HG03103 (cell line): ENCODE data around the gene SCG3.

Source experiments
- ATAC-seq: cut with Tn5 transposase; IDR thresholded peaks from one replicate; pipeline ENCODE4 v1.9.1; 2021; ENCODE audit warnings: low read depth; ENCODE audit not compliant: unreplicated experiment

Gene SCG3

DNA sequence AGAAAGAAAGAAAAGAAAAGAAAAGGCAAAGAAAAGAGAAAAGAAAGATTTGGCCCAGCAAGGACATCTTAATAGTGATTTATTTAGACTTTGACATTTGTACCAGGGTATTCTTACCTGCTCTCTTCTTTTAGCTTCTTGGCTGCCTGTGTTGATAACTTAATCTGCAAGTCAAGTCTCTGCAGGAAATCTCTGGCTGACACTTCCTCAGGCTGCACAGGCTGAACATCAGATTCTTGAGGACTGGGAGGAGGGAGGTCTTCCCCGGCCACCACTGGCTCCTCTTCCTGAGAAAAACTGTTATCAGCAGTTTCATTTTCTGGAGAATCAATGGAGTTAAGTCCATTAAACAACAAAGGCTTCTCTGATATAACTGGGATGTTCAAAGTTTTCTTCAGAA, 43.4 kb downstream of the SCG3 start:
- no peak for ATAC-seq

DNA sequence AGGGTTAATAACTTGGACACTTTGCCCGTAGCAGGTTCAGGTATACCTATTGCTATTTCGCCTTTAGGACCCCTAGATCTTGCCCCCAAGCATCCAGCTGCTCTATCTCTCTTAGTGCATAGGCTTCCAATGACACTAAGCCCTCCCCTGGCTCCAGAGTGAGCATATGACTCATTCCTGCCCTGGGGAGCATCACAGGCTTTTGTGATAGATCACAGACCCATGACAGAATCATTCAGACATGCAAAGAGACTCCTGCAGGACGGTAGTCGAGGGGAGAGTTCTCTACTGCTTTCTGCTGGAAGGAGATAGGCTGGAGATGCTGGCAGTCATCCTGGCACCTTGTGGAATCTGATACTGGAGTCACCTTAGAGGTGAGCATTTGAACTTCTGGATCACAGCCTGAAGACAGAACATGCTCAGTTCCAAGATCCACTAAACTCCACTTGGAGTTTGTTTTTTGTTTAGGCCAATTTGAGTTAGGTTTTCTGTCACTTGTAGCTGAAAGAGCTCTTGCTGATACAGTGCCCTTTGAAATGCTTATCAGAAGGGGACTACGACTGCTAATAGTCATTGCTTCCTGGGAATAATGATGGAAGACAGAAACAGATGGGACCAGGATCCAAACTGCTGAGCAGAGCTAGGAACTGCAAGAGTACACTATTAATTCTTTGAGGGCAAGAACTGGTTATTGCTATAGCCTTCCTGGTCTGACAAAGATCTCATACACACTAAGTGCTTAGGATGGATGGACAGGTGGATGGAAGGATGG, 45.2 kb downstream of the SCG3 start:
- peak; percentile 85 for ATAC-seq

DNA sequence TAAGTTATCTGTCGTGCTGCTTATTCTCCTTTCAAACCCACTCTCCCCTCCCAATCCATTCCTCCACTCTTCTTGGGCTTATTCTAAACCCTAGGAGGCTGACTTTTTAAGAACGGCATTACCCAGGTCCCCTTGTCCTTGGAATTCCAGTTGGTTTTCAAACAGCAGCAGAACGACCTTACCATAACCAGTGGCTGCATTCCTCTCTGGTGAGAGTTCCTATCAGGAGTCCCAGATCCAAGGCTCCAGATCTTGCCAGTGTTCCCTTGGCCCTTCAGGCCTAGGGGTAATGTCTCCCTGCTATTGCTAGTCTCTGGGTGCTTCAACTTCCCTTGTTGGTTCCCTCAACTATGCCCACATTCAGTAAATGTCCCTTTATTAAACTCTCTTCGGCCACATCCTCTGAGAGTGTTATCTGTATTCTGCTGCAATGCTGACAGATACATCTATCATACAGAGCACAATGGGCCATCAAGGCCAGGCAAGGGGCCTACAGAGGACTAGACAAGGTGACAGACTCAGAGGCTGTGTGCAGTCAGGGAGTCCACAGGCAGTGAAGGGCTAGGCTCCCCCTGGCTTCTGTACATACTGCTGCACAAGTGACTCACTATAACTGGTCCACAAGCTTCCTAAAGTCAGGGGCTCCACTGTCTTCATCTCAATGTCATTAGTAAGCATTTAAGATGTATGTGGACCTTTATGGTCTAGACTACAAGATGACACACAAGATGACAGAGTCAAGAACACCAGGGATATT, 46.0 kb downstream of the SCG3 start:
- ATAC-seq: no peak

DNA sequence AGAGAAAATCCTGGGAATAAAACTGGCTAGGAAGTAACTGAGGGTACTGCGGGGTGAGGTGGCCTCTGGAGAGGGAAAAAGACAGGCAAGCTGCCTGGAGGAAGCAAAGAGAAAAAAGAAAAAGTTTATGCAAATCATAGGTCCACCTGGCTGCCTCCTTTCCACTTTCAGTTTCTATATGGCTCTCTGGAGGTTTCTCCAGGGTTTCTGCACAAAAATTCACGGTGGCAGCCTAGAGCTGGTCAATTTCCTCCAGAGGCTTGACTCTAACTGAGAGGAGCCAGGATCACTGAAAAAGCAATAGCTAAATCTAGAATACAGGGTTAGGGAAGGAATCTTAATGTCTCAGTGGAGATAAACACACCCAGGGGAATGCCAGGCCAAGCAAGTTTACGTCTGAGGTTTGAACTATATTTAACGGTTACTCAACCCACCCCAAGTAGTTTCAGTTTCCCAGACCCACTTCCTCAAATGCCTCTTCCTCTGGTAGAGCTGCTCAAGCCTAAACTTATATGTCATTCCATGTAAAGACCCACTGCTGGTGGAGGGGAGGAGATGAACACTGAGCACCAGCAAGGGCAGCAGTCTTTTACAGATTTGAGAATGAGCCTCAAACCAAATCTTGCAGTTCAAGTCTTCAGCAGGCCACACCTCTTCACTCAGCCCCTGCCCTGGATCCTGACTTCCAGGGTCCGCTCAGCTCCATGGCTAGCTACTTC, 50.4 kb downstream of the SCG3 start:
- ATAC-seq: peak; percentile 45

DNA sequence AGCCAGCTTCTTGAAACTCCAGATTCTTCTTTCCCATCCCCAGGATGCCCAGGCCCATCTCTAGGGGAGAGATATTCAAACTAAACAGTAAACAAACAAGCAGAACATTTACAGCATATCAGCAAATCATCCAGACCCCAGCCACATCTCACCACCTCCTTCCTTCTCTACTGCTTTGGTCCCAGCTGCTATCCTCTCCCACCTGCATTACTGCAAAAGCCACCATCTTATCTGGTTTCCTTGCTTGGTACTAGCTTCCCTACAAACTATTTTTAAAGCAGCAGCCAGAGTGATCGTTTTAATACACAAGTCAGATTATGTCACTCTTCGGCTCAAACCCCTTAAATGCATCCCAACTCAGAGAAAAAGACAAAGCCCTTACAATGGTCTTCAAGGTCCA, 51.3 kb downstream of the SCG3 start:
- ATAC-seq: no peak

DNA sequence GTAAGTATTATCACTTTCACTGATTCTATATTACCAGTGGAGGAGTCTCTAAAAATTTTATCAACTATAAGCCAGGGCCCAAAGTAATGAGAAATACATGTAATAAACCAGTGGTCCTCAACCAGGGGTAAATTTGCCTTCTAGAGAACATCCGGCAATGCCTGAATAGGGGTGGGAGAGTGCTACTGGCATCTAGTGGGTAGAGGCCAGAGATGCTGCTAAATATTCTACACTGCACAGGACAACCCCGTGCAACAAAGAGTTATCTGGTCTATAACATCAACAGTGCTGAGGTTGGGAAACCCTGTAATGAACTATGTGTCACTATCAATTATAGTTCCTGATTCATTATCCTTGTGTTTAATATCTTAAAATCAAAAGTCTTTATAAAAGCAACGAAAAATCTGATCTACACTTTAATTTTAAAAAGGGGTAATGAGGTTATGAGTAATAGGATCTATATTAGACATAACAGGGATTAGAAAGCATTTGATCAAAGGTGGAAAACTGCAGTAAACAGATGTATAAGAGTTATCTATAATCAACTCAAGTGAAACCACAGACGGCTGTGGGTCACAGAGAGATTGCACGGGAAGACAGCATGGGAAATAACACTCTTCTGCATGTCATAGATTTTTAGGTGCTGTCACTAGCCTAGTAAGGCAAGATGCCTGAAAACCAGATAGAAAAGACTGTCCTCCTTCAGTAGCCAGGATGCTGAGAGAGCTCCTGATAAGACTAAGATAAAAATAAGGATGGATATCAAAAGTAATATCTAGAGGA, 54.1 kb downstream of the SCG3 start:
- ATAC-seq: no peak

DNA sequence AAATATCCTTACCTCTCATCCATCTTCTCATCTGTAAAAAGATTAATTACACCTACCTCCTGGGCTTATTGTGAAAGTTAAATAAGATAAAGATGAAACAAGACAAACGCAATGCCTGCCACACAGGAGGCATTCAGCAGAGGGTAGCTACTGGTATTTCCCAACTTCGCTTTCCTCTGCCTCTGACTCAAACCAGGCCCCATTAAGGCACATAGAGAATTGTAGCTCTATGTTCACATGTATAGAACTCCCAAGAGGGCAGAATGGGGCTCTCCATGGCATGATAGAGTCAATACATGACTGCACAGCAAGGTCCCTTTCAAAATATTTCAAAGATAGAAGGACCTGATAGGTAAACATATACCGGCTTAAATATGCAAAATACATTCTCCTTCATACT, 54.8 kb downstream of the SCG3 start:
- ATAC-seq: no peak

DNA sequence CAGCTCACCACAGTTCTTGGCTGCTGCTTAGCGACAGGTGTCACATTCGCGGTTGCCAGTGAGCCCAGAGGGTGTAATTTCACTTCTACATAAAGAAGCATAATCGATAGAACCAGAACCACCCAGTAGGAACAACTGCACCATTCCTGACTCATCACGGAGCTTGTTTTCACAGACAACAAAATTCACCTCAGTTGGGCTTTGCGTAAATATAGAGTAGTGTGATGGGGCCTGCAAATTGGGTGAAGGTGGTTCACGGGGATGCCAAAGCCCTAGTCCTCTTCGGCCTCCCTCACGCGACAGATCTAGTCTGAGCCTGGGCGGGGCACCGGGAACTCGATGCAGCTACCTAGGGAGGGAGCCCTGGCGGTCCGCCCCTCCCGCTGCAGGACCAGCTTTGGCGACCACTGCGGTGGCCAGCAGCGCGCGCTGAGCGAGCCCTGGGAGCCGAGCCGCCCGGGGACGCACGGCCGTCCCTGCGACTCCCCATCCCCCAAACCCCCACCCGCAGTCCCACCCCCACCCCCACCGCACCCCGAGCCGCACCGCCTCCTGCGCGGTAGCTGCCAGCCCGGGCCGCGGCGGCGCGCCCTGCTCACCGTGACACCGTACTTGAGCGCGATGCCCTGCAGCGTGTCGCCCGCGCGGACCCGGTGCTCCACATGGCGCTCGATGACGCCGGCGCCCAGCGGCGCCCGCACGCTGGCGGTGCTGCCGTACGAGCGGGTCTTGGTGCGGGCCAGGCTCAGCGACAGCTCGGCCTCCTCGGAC, 55.6 kb downstream of the SCG3 start:
- ATAC-seq: peak; percentile 28

DNA sequence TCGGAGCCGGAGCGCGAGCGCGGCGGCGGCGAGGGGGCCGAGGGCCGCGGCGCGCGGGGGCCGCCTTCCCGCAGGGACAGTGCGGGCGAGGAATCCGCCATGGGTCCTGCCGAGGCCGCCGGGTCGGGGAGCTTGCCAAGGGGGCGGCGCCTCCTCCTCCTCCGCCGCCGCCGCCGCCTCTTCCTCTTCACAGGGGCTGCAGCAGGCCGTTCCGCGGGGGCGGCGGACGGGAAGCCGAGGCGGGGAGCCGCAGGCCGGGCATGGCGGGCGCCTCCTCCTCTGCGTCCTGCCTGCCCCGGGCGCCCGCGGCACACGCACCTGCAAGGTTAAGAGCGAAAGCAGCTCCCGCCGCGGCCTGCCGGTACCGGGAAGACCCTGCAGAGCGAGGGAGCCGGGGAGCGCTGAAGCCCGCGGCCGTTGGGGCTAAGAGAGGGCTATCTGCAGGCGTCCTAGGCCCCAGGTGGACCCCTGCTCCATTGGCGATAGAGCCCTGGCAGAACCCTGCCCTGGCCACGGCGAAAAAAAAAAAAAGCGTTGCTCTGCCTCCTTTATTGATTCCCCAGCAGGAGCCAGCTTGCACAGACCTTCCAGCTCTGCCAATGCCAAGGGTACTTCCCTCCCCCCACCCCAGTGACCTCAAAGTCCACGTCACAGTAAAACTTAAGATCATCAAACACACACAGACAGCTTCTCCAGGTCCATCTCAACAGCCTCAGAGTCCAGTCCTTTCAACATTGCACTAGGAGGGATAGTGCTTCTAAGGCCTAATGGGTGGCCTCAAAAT, 56.4 kb downstream of the SCG3 start, which contains the start of gene LYSMD2:
TSS of gene LYSMD2 (minus strand) at position 134 of the 784 bp plus-strand sequence. CDS start at position 101, 33 bp downstream.
- ATAC-seq: peak; percentile 32

DNA sequence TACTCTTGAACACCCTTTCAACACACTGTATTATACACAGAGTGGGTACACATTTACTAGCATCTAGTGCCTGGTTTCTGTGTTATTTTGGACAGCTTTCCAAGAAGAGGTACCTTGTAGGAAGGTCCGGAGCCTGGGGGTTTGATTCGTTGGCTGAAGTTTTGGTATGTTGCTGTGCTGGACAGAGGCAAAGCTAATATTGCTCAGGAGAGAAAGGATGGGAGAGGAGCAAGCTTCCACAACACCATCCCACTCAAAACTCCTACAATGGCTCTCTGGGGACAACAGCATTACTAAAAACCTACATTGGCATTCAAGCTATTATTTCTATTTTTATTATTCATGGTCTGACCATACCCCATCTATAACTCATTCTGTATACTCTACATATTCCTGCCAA, 57.2 kb downstream of the SCG3 start:
- no peak for ATAC-seq

DNA sequence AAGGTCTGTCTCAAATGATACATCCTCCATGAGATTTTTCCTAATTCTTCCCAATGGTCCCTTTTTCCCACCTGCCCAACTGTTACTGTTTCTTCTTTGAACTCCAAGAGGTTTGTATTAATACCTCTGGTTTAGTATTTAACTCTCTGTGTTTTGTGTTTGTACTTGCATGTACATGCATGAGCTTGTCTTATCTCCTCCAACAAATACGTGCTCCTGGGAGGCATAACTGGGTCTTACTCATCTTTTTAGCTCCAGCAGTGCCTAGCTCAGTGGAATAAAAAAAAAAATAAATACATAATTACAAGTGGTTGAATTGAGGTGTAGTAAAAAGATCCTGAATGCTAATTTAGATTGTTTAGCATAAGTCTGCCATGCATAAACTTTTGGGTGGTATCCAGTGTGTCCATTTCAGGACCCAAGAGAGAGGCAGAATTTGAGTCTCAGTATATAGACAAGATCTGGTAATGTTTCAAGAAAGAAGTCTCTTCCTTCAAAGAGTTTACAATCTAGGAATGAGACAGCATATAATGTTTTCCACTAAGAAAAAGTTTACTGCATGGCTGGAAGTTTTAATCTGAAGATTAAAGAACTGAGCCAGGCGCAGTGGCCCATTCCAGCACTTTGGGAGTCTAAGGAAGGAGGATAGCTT, 57.9 kb downstream of the SCG3 start:
- no peak for ATAC-seq

DNA sequence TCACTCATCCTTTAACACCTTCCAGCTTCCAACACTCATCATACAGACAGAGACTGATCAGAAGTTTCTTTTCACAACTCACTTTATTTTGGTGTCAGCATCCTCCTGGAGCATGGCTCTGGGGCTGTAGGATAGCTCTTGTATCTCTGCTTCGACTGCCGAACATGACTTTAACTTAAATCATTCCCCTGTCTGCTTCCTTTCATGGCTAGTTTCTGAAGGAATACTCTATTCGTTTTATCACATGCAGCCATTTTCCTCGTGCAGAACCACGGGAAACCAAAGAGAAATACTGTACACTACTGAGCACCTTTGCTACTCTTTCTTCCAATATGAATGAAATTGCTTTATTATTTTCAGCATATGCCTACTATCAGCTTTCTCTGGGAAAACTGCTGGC, 68.0 kb downstream of the SCG3 start:
- no peak for ATAC-seq

DNA sequence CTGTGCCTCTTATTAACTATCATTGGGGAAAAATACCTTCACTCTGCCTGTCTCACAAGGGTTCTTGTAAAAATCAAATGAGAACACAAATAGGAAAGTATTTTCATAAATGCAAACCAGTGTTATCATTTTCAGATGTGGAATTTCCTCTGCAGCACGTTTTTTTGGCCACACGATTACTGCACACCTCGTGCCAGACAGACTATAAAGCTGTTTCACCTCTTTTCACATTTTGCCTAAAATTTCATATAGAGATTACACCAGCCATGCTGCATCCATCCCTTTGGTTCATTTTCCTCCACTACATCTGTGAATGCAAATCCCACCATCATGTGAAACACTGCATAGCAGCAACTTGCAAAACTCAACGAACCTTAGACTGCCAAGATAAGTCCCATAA, 68.9 kb downstream of the SCG3 start:
- ATAC-seq: no peak

DNA sequence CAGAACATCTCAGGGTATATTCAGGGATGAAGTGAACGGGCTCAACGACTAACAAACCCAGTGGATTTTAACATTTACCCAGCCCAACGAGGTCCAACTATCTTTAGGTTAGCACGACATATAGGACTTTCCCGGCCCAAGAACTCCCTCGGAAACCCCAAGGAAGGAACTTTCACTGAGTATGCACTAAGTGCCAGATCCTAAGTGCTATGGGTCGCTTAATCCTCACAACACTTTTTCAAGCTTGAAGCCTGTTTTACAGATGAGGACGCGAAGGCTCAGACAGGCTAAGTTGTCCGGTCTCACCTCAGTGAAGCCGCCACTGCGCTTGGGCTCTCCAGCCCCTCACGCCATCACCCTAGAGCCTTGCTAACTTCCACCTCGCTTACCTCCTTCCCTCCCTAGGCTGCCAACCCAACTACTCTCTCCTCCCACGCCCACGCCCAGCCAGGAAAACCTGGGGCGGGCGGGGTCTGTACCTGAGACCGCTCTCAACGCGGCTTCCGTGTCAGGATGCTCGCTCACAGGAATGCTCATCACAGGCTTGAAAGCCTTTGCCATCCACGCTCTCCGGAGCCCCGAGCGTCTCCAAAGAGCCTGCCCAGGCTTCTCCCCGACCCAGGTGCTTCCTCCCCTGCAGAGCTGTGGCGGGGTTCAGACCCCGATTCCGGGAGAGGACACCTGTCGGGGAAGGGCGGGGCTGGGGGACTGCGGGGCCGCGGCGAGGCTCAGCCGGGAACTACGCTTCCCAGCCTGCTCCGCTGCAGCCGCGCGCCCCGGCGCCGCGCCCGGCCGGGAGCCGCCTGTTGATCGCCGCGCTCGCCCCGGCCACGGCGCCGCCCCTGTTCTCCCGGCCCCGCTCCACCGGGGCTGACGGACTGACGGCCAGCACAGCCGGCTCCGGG, 69.7 kb downstream of the SCG3 start, which contains the start of gene TMOD2:
TSS of gene TMOD2 (plus strand) at position 806 of the 905 bp plus-strand sequence. CDS start 14,845 bp downstream, outside the sequence.
- peak; percentile 67 for ATAC-seq

DNA sequence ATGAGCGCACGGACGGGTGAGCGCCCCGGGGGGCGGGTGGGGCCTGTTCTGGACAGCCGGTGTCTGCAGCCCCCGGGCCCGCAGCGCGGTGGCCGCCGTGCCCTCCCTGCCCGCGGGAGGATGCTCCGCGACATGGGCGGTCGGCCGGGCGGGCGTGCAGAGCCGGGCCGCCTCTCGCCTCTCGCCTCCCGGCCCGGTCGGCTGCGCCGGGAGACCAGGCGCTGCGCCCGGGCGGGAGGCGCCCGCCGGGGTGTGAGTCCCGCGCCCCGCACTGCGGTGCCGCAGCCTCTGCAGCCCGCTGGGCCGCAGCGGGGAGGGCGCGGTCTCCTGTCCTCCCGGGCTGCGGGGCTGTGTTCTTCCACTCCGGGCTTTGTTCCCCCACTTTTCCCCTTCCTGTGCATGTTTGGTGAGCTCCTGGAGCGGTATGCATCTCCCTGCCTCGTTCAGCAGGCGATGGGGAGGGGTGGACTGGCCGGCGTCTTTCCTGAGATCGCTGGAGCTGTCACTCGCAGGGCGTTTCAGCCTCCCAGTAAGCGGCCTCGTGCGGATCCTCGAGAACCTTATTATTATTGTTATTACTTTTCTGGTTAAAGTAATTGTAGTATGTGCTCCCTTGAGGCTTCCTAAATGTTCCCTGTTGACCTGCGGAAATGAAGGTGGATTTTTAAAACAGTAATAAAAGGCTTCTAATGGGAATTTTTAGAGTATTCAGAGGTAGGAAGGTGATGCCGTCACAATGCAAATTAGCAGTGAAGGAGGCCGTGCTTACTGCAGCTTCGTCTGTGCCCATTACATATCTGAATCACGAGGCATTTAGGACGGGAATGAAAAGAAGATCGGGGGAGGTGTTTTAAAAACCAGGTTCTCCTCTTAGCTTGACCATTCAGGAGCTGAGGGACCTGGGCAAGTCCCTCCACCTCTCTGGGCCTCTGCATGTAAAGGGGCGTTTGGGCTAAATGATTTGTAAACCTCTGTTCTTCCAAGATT, 70.7 kb downstream of the SCG3 start:
- peak; percentile 31 for ATAC-seq

DNA sequence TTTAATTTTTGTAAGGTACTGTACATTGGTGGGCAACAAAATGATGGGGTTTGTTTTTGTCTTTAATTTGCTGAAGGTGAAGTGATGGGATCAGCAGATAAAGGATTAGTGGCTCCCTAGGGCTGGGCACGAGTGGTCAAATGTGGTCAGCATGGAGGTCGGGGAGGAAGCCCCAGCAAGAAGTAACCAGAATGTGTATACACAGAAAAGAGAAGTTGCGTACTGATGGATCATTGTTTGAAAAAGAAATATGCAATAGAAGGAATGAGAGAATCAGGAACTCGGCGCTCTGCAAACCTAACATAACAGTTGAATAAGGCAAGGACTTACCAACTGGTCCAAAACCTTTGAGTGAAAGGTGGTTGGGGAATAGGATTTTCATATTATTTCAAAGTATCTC, 71.6 kb downstream of the SCG3 start:
- ATAC-seq: no peak
